ENCODE results near the gene FGF2. TPM values are rescaled to one million over a fixed set of nuclear protein-coding genes. Genes with fewer than 3 reads are reported as not detected.

Gene FGF2
- total RNA-seq, 1 donor from 2014 or later: 17.8 TPM

DNA sequence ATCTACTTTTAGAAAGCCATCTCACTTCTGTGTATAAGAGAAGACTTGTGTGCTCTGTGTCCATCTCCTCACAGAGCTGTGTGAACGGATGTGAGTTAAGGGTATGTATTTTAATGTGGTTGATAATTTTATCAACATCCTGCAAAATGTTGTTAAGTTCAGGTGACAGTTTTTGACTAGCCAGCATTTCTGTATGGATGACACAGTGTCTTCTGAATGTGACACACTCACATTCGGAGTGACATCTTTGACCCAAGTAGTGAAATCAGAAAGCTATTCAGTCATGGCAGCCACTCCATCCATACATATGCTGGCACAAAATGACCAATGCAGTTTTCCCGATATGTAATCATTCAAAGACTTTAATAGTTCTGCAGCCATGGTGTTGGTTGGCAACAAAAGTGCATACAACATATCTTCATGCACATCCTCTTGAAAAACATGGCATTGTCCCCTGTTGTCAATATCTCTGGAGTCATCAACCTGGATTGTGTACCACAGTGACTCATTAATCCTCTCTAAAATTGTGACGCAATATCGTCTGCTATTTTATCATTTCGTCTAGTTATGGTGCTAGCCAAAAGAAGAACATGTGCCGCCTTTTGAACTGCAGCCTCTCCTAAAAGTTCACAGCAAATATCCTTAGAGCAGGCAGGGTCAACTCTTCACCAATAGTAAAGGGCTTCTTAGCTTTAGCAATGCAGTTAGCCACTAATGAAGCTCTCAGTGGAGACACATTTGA lies 6.8 kb upstream of the FGF2 start:
- no peak overlapping the region for H3K4me3 Mint-ChIP-seq
- no peaks in the 10 kb centered on the region for H3K9me3 Mint-ChIP-seq
- H3K4me1 Mint-ChIP-seq (ENCODE audit: low read depth): peaks cover 15% of the 10 kb centered on the region
- no peak overlapping the region for H3K27ac Mint-ChIP-seq
- intact Hi-C loops (cut with micrococcal nuclease): no loop called here
- no peaks in the 10 kb centered on the region for H3K36me3 Mint-ChIP-seq (ENCODE audit: low read depth)
- peaks cover 23% of the 10 kb centered on the region for H3K27me3 Mint-ChIP-seq (ENCODE audit: insufficient read depth)
- no peak for DNase-seq (ENCODE audit: low spot score)

DNA sequence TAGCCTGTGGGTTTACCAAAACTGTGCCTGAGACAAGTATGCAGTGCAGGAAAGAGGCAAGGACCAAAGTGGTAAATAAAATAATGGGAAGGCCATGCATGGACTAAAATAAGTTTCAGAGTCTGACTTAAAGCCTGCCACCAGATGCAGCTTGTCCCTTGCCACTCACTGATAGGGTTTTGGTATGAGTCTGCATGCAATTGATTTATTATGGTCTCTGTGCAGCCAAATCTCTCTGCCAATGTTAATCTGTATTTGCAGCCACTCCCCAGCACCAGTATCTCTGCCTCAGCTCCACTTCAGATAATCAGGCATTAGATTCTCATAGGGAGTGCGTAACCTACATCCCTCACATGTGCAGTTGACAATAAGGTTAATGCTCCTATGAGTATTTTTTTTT lies 5.5 kb upstream of the FGF2 start:
- no peak overlapping the region for H3K4me3 Mint-ChIP-seq
- no peak overlapping the region for H3K27ac Mint-ChIP-seq
- H3K4me1 Mint-ChIP-seq (ENCODE audit: low read depth): peaks cover 23% of the 10 kb centered on the region
- no peak for DNase-seq (ENCODE audit: low spot score)
- no peaks in the 10 kb centered on the region for H3K9me3 Mint-ChIP-seq
- intact Hi-C loops (cut with micrococcal nuclease): no loop called here
- no peaks in the 10 kb centered on the region for H3K36me3 Mint-ChIP-seq (ENCODE audit: low read depth)
- H3K27me3 Mint-ChIP-seq (ENCODE audit: insufficient read depth): peaks cover 27% of the 10 kb centered on the region

DNA sequence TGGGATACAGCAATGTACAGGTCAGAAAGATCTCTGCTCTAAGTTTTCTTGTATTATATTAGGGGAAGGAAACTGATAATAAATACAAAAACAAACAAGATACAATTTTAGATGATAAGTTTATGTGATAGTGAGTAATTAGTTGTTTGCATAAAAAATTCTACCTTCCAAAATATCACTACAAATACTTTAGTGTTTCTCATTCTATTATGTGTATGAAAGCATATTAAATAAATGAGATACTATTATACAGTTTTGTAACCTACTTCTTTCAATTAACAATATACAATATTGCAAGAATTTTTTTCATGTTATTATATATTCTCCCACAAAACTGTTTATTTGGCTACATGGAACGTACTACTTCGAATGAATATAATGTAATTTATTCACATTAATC lies 4.2 kb upstream of the FGF2 start:
- DNase-seq (ENCODE audit: low spot score): no peak
- H3K36me3 Mint-ChIP-seq (ENCODE audit: low read depth): no peaks in the 10 kb centered on the region
- peaks cover 24% of the 10 kb centered on the region for H3K4me1 Mint-ChIP-seq (ENCODE audit: low read depth)
- intact Hi-C loops (cut with micrococcal nuclease): no loop called here
- H3K9me3 Mint-ChIP-seq: no peaks in the 10 kb centered on the region
- no peak overlapping the region for H3K4me3 Mint-ChIP-seq
- H3K27me3 Mint-ChIP-seq (ENCODE audit: insufficient read depth): peaks cover 27% of the 10 kb centered on the region
- no peak overlapping the region for H3K27ac Mint-ChIP-seq

DNA sequence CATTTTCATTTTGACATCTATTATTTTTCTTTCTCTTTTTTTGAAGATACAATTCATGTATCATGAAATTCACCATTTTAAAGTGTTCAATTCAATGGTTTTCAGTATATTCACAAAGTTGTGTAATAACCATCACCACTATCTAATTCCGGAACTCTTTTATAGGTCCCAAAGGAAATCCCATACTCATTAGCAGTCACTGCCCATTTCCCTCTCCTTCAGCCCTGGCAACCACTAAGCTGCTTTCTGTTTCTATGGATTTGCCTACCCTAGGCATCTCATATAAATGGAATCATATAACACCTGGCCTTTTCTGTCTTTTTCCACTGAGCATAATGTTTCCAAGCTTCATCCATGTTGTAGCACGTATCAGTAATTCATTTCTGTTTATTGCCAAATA lies 3.2 kb upstream of the FGF2 start:
- Mint-ChIP-seq H3K36me3 (ENCODE audit: low read depth) (no peaks in the 10 kb centered on the region), H3K27me3 (ENCODE audit: insufficient read depth) (peaks cover 28% of the 10 kb centered on the region), H3K4me1 (ENCODE audit: low read depth) (peaks cover 34% of the 10 kb centered on the region), H3K9me3 (no peaks in the 10 kb centered on the region), H3K27ac (no peak overlapping the region), H3K4me3 (no peak overlapping the region)
- DNase-seq (ENCODE audit: low spot score): no peak
- intact Hi-C loops (cut with micrococcal nuclease): no loop called here

DNA sequence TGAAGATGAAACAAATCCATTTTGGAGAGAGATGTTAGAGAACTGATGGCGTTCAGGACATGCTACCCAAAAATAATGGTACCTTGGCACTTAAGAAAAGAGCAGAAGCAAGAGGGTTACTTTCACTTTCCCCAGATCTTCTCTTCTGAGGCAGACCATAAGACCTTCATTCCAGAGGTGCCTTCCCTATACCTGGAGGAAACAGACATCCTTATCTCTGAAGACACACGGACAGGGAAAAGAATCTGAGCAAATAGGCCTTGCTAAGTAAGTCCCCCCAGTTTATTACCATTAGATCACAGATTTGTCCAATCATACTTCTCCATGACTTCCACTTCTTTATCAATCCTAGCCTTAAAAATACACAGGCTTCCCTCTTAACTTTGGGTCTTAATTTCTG lies 2.0 kb upstream of the FGF2 start:
- no peaks in the 10 kb centered on the region for H3K36me3 Mint-ChIP-seq (ENCODE audit: low read depth)
- DNase-seq (ENCODE audit: low spot score): no peak
- peaks cover 31% of the 10 kb centered on the region for H3K27me3 Mint-ChIP-seq (ENCODE audit: insufficient read depth)
- H3K4me3 Mint-ChIP-seq: no peak overlapping the region
- no peak overlapping the region for H3K27ac Mint-ChIP-seq
- H3K4me1 Mint-ChIP-seq (ENCODE audit: low read depth): peaks cover 42% of the 10 kb centered on the region
- intact Hi-C loops (cut with micrococcal nuclease): loop anchor here (5.0 kb wide), 2 partner anchors 112 to 207 kb away; no protein-coding TSS in a partner anchor
- H3K9me3 Mint-ChIP-seq: no peaks in the 10 kb centered on the region

DNA sequence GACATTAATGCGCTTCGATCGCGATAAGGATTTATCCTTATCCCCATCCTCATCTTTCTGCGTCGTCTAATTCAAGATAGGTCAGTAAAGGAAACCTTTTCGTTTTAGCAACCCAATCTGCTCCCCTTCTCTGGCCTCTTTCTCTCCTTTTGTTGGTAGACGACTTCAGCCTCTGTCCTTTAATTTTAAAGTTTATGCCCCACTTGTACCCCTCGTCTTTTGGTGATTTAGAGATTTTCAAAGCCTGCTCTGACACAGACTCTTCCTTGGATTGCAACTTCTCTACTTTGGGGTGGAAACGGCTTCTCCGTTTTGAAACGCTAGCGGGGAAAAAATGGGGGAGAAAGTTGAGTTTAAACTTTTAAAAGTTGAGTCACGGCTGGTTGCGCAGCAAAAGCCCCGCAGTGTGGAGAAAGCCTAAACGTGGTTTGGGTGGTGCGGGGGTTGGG lies 528 bp upstream of the FGF2 start:
- Mint-ChIP-seq H3K36me3 (ENCODE audit: low read depth) (no peaks in the 10 kb centered on the region), H3K27ac (peak overlapping the region; percentile 54), H3K9me3 (no peaks in the 10 kb centered on the region), H3K4me1 (ENCODE audit: low read depth) (peaks cover 37% of the 10 kb centered on the region), H3K4me3 (peak overlapping the region; percentile 72), H3K27me3 (ENCODE audit: insufficient read depth) (peaks cover 40% of the 10 kb centered on the region)
- no peak for DNase-seq (ENCODE audit: low spot score)
- intact Hi-C loops (cut with micrococcal nuclease): loop anchor here (5.0 kb wide), 2 partner anchors 114 to 209 kb away; no protein-coding TSS in a partner anchor

DNA sequence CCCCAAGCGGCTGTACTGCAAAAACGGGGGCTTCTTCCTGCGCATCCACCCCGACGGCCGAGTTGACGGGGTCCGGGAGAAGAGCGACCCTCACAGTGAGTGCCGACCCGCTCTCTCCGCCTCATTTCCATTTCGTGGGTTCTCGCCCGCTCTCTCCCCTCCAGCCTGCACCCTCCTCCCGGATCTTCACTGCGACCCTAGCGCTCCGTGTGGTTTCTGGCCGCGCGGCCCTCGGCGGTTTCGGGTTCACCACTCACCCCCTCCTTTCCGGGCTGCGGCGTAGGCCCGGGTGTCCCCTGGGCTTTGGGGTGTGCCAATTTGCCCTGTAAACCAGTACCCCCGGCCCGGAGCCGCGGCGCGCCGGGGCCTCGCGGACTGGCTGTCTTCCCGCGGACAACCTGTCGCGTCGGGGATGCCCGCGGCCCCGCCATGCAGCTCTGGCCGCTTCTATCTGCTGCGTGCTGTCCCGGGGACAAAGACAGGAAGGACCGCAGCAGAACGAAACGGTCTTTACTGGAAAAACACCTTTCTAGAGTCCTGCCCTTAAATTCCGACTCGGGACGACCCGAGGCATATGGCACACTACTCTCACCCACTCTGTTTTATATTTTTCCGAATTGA lies 737 bp downstream of the FGF2 start:
- no peaks in the 10 kb centered on the region for H3K36me3 Mint-ChIP-seq (ENCODE audit: low read depth)
- H3K27me3 Mint-ChIP-seq (ENCODE audit: insufficient read depth): peaks cover 35% of the 10 kb centered on the region
- H3K27ac Mint-ChIP-seq: peak overlapping the region; percentile 64
- H3K4me3 Mint-ChIP-seq: peak overlapping the region; percentile 78
- peaks cover 34% of the 10 kb centered on the region for H3K4me1 Mint-ChIP-seq (ENCODE audit: low read depth)
- DNase-seq (ENCODE audit: low spot score): peak; percentile 21
- no peaks in the 10 kb centered on the region for H3K9me3 Mint-ChIP-seq
- intact Hi-C loops (cut with micrococcal nuclease): loop anchor here (5.0 kb wide), 2 partner anchors 115 to 210 kb away; no protein-coding TSS in a partner anchor

DNA sequence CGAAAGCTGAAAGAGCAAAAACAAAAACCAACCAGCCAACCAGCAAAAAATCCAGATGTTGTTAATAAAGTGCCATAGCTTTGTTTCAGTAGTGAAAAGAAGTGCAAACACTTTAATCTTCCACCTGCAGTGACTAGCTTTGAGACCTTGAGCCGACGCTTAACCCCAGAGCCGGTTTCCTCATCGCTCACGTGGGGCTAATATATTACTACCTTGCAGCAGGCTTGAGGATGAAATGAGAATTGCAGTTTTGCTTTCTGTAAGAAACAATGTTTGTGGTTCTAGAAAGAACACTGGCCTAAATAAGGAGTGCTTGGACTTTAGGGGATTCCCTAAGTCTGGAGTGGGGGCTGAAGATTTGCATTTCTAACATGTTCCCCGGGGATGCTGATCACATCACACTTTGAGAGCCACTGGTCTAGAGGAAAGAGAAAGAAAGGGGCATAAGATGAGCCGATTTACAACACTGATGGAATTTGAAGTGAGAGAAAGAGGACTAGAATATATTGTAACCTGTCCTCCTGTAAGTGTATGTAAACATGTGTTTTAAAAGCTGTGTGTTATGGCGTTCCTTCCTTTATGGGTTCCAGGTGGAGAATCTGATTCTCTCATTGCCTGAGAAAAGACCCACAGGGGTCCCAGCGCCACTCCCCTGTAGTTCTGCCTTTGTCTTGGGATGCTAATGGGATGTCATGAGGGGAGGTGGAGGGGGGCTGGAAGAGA lies 1.4 kb downstream of the FGF2 start:
- Mint-ChIP-seq H3K4me1 (ENCODE audit: low read depth) (peaks cover 34% of the 10 kb centered on the region), H3K27ac (peak overlapping the region; percentile 64), H3K9me3 (no peaks in the 10 kb centered on the region), H3K36me3 (ENCODE audit: low read depth) (no peaks in the 10 kb centered on the region), H3K4me3 (peak overlapping the region; percentile 78), H3K27me3 (ENCODE audit: insufficient read depth) (peaks cover 39% of the 10 kb centered on the region)
- peak; percentile 40 for DNase-seq (ENCODE audit: low spot score)
- intact Hi-C loops (cut with micrococcal nuclease): loop anchor here (1.0 to 5.0 kb wide), 9 partner anchors 14 to 226 kb away; partner anchors contain the start of gene BBS12

DNA sequence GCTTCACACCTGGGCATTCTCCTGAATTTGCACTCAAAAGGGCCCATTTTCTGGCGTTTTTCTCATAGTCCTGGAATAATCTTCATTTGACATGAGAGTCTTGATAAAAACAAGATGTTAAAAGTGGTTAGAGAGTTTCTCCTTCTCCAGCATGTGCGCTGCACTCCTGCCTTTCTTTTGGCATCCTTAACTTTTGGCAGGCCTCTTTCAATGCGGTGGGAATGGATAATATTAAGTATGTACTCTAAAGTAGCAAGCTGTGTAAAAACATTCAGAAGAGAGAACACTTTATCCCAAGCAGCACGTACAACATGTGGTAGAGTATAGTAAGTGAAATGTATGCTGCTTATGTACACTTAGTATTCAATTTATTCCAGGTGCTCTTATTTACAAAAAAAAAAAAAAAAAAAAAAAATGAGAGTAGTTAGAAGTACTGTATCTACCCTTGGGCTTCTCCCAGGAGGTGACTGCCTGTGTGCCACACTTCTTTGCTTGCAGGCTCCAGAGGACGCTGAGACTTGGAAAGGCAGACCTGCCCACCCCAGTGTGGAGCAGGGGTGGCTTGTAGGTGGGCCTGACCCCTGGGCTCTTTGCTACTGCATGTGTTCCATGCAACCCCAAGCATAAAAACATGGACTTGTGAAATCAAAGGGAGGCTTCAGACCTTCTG lies 3.9 kb downstream of the FGF2 start:
- Mint-ChIP-seq H3K36me3 (ENCODE audit: low read depth) (no peaks in the 10 kb centered on the region), H3K27me3 (ENCODE audit: insufficient read depth) (peaks cover 35% of the 10 kb centered on the region), H3K27ac (no peak overlapping the region), H3K9me3 (no peaks in the 10 kb centered on the region), H3K4me3 (no peak overlapping the region), H3K4me1 (ENCODE audit: low read depth) (peaks cover 24% of the 10 kb centered on the region)
- intact Hi-C loops (cut with micrococcal nuclease): no loop called here
- no peak for DNase-seq (ENCODE audit: low spot score)

DNA sequence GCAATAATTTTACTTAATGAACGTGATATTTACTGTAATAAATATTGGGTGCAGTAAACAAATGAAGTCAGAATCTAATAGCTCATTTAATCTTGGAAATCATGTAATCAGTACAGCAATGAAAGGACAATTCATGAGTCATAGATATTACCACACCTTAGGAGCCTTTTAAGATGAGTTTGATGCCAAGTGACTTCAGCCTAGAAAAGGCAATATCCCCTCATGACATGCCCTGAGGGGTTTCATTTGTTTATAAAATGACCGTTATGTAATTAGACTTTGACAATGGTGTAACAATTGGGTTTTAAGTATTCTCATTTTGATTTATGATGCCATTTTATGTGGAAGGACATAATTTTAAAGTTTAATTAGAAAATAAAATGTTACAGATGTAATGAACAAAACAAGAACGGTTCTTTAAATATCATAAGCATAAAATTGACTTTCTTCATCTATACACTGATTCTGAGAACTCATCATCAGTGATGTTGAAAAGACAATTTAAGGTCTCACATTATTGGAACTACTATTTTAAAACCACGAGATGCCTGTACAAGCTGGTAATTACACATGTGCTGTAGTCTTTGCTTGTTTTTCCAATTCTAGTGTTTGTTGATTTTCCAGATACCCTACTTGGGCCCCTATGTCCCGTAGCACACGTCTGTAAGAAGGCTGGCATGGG lies 5.0 kb downstream of the FGF2 start:
- intact Hi-C loops (cut with micrococcal nuclease): no loop called here
- H3K4me1 Mint-ChIP-seq (ENCODE audit: low read depth): peaks cover 18% of the 10 kb centered on the region

DNA sequence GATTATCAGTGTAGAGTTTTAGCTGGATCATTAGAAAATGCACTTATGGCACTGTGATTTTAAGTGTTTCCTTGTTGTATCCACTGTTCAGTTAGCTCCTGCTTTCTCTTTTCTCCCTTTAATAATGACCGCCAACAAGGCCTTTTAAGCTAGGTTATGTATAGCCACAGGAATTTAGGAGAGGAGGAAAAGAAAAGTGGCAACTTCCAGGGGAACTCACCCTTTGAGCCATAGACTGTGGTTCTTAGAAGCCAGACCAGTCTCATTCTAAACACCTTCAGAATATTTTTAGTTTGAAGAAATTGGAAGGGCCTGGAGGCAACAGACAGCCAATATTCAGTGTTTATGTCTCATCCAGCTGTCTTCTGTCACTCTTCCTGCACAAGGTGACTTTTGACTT lies 6.1 kb downstream of the FGF2 start:
- intact Hi-C loops (cut with micrococcal nuclease): no loop called here
- Mint-ChIP-seq H3K36me3 (ENCODE audit: low read depth) (no peaks in the 10 kb centered on the region), H3K4me1 (ENCODE audit: low read depth) (peaks cover 15% of the 10 kb centered on the region), H3K27ac (no peak overlapping the region), H3K4me3 (no peak overlapping the region), H3K9me3 (no peaks in the 10 kb centered on the region), H3K27me3 (ENCODE audit: insufficient read depth) (peaks cover 26% of the 10 kb centered on the region)
- no peak for DNase-seq (ENCODE audit: low spot score)

More for the DNA sequence above, 5.0 kb downstream of the FGF2 start:
- Mint-ChIP-seq H3K36me3 (ENCODE audit: low read depth) (no peaks in the 10 kb centered on the region), H3K4me3 (no peak overlapping the region), H3K9me3 (no peaks in the 10 kb centered on the region), H3K27me3 (ENCODE audit: insufficient read depth) (peaks cover 28% of the 10 kb centered on the region), H3K27ac (no peak overlapping the region)
- no peak for DNase-seq (ENCODE audit: low spot score)

DNA sequence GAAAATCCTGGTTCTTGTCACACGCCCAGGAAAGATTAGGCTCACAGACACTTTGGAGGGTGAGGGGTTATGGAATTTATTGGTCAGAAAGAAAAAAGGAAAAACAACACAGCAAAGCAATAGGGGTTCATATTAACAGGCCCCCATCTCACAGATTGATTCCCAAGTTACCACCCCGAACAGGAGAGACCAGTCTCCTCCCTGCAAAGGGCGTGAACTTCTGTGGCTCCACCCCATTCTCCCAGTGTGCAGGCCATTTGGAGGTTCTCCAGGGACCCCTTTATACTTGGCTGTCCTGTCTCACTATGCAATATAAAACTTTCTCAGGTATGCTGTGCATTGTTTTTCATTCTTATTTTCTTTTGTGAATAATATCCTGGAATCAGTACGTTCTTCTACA lies 7.4 kb downstream of the FGF2 start:
- Mint-ChIP-seq H3K27me3 (ENCODE audit: insufficient read depth) (peaks cover 20% of the 10 kb centered on the region), H3K27ac (no peak overlapping the region), H3K4me3 (no peak overlapping the region), H3K4me1 (ENCODE audit: low read depth) (peaks cover 2% of the 10 kb centered on the region), H3K36me3 (ENCODE audit: low read depth) (no peaks in the 10 kb centered on the region), H3K9me3 (no peaks in the 10 kb centered on the region)
- DNase-seq (ENCODE audit: low spot score): no peak
- intact Hi-C loops (cut with micrococcal nuclease): no loop called here

Data from activated T-helper 1 cell treated with anti-CD3 and anti-CD28 coated beads, Interleukin-12 subunit alpha, Interleukin-12 subunit beta, Interleukin-2, Interleukin-4 antibody, amounts not matched to agents 30 ng/mL and 10 ng/mL and 1 ng/mL, durations not matched to agents 14 hours and 24 hours and 36 hours (primary cell).